Measurements from ENCODE around the gene EEFSEC.

DNA sequence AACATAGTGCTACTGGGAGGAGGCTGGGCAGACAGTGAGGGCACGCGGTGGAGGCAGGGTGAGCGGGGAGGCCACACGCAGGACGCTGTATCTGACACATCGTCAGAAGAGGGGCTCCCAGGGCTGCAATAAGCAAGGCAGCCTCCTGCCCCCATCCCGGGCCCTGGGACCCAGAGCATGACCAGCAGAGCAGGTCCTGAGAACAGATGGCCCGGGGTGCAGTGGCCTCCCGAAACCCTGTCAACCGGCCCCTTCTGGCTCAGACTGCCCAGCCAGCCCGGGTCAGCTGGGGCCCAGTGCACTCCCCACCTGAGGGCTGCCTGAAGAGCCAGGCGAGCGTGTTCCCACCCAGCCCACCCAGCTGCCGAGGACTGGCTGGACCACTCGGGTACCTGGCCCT lies 276.0 kb downstream of the EEFSEC start:
- TF ChIP-seq CTCF (conservative IDR thresholded peaks at IDR 0.05; ENCODE audit: low read depth, low read length) = no peak
- TF ChIP-seq, protein P1, sequence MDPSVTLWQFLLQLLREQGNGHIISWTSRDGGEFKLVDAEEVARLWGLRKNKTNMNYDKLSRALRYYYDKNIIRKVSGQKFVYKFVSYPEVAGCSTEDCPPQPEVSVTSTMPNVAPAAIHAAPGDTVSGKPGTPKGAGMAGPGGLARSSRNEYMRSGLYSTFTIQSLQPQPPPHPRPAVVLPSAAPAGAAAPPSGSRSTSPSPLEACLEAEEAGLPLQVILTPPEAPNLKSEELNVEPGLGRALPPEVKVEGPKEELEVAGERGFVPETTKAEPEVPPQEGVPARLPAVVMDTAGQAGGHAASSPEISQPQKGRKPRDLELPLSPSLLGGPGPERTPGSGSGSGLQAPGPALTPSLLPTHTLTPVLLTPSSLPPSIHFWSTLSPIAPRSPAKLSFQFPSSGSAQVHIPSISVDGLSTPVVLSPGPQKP (IDR thresholded peaks at IDR 0.05; ENCODE audit: borderline replicate concordance, low read depth, low read length) = no peak
